Vagina (tissue), 2 donors: ENCODE data around the gene ST3GAL5.

Experiments
- CTCF ChIP-seq, 3 experiments: fragments of 450-650 bp in 2 of 3; fragments of 200-600 bp in 1 of 3; sonication (generic) in 1 of 3; IDR thresholded peaks; one replicate each; pipeline ENCODE4 v1.5.1; 2017 to 2019; ENCODE audit warnings: antibody characterized with exemption in 3 of 3, mild to moderate bottlenecking in 2 of 3, moderate library complexity in 2 of 3
- POLR2A ChIP-seq, 2 donors: fragments of 450-650 bp; IDR thresholded peaks; one replicate each; pipeline ENCODE4 v1.6.1; 2017; ENCODE audit warnings: antibody characterized with exemption in 2 of 2, mild to moderate bottlenecking in 2 of 2, moderate library complexity in 2 of 2

DNA sequence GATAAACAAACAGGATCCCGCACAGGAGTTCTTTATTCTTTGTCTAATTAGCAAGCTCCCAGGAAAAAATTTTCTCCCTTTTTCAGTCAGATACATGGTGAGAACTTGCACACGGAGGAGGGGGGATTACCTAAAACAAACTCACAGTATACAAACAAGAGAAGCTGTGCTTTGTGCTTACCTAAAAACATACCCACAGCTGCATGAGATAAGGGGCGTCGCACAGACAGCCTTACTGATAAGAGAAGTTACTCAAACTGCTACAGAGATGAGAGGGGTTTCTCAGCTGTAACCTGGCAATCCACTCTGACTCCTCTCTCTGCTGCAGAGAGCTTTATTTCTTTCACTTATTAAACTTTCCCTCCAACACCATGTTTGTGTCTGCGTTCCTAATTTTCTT is 32.9 kb upstream of the ST3GAL5 start:
- TF ChIP-seq POLR2A (IDR thresholded peaks at IDR 0.05), result no peak
- no peak for TF ChIP-seq CTCF (IDR thresholded peaks at IDR 0.05)
